Liver (tissue), 9 donors: Measurements from ENCODE around the gene TTC7B. TPM values are rescaled to one million over a fixed set of nuclear protein-coding genes. Genes with fewer than 3 reads are reported as not detected.

ENCODE experiments used
- DNase-seq: peaks from one replicate; pipeline ENCODE4 v3.0.0-alpha.2; 2017; ENCODE audit warnings: low spot score
- H3K27ac ChIP-seq, 2 donors: one replicate each; pipeline ENCODE4 v1.7.0; 2013; ENCODE audit warnings: inconsistent platforms in 2 of 2, low read length in 2 of 2, control low read depth in 1 of 2, low read depth in 1 of 2, mild to moderate bottlenecking in 1 of 2
- H3K27me3 ChIP-seq, 4 donors: one replicate each; pipeline versions ENCODE4 v1.6.1 to v1.7.0; 2013; ENCODE audit warnings: low read length in 3 of 4, inconsistent platforms in 1 of 4, mild to moderate bottlenecking in 1 of 4, moderate library complexity in 1 of 4; ENCODE audit not compliant: control insufficient read depth in 4 of 4, insufficient read depth in 4 of 4
- H3K36me3 ChIP-seq, 4 donors: one replicate each; pipeline versions ENCODE4 v1.6.1 to v1.7.0; 2013; ENCODE audit warnings: low read length in 3 of 4, mild to moderate bottlenecking in 3 of 4, low read depth in 1 of 4, moderate library complexity in 1 of 4; ENCODE audit not compliant: control insufficient read depth in 4 of 4, insufficient read depth in 3 of 4
- H3K4me1 ChIP-seq, 4 donors: one replicate each; pipeline versions ENCODE4 v1.6.1 to v1.7.0; 2013; ENCODE audit warnings: low read length in 3 of 4, mild to moderate bottlenecking in 3 of 4, moderate library complexity in 1 of 4; ENCODE audit not compliant: control insufficient read depth in 4 of 4, insufficient read depth in 4 of 4
- H3K4me3 ChIP-seq, 3 donors: one replicate each; pipeline versions ENCODE4 v1.6.1 to v1.7.0; 2013; ENCODE audit warnings: low read length in 3 of 3, control low read depth in 1 of 3, low read depth in 1 of 3, mild to moderate bottlenecking in 1 of 3
- H3K9ac ChIP-seq, 2 donors: one replicate each; pipeline ENCODE4 v1.7.0; 2013; ENCODE audit warnings: low read length in 2 of 2, mild to moderate bottlenecking in 2 of 2, moderate library complexity in 2 of 2, control low read depth in 1 of 2, low read depth in 1 of 2
- H3K9me3 ChIP-seq, 4 donors: one replicate each; pipeline versions ENCODE4 v1.6.1 to v1.7.0; 2013; ENCODE audit warnings: low read length in 3 of 4; ENCODE audit not compliant: control insufficient read depth in 4 of 4
- ATF3 ChIP-seq: IDR thresholded peaks from 2 replicates; pipeline ENCODE4 v1.6.1; 2016; ENCODE audit warnings: antibody characterized with exemption
- CTCF ChIP-seq: fragments of 150-350 bp; IDR thresholded peaks from 2 replicates; pipeline ENCODE4 v1.5.1; 2017; ENCODE audit warnings: improper control_type of control experiment, low read depth, low read length; ENCODE audit not compliant: missing input control
- FOXA2 ChIP-seq: IDR thresholded peaks from 2 replicates; pipeline ENCODE4 v1.6.1; 2016; ENCODE audit warnings: antibody characterized with exemption
- GABPA ChIP-seq, 2 donors: IDR thresholded peaks in 1 of 2; conservative IDR thresholded peaks in 1 of 2; 2 replicates each; pipeline ENCODE4 v1.6.1; 2016; ENCODE audit warnings: antibody characterized with exemption in 2 of 2, mild to moderate bottlenecking in 1 of 2, moderate library complexity in 1 of 2
- HNF4A ChIP-seq, 2 donors: conservative IDR thresholded peaks; 2 replicates each; pipeline ENCODE4 v1.6.1; 2016; ENCODE audit warnings: antibody characterized with exemption in 2 of 2, mild to moderate bottlenecking in 2 of 2
- HNF4G ChIP-seq: IDR thresholded peaks from 2 replicates; pipeline ENCODE4 v1.6.1; 2016; ENCODE audit warnings: antibody characterized with exemption
- JUND ChIP-seq, 2 donors: IDR thresholded peaks; 2 replicates each; pipeline ENCODE4 v1.6.1; 2016; ENCODE audit warnings: antibody characterized with exemption in 2 of 2
- NR2F2 ChIP-seq: IDR thresholded peaks from 2 replicates; pipeline ENCODE4 v1.6.1; 2016; ENCODE audit warnings: antibody characterized with exemption
- RAD21 ChIP-seq, 2 donors: IDR thresholded peaks; 2 replicates each; pipeline ENCODE4 v1.6.1; 2016; ENCODE audit warnings: antibody characterized with exemption in 2 of 2, mild to moderate bottlenecking in 2 of 2
- SP1 ChIP-seq: IDR thresholded peaks from 2 replicates; pipeline ENCODE4 v1.6.1; 2018; ENCODE audit warnings: antibody characterized with exemption, mild to moderate bottlenecking
- TAF1 ChIP-seq: conservative IDR thresholded peaks from 2 replicates; pipeline ENCODE4 v1.6.1; 2016; ENCODE audit warnings: antibody characterized with exemption, mild to moderate bottlenecking
- YY1 ChIP-seq: IDR thresholded peaks from 2 replicates; pipeline ENCODE4 v1.6.1; 2016; ENCODE audit warnings: antibody characterized with exemption, mild to moderate bottlenecking
- WGBS: extraction: QIAGEN DNeasy Blood & Tissue Kit; methylation state at CpG from one replicate; pipeline ENCODE4 v1.1.7; 2013; 5-methylcytosine and 5-hydroxymethylcytosine counted together
- polyA plus RNA-seq, 2 donors: library from polyadenylated mRNA; stranded (reverse) in 1 of 2; unstranded in 1 of 2; fragments of 200-250 nt in 1 of 2; fragments of >200 nt in 1 of 2; fragmentation: Nextera tagmentation in 1 of 2; extraction: Ambion mirVana in 1 of 2; gene quantifications; one replicate each; pipeline versions ENCODE4 v1.2.1 to v1.2.3, GENCODE V29; 2013 to 2015
- total RNA-seq, 2 donors: library from RNA; depleted of rRNA; stranded (reverse); fragments of >200 nt; gene quantifications; one replicate each; pipeline ENCODE4 v1.2.3, GENCODE V29; 2014
- TF ChIP-seq, protein P1 (sequence below): IDR thresholded peaks from 2 replicates; pipeline ENCODE4 v1.6.1; 2016; ENCODE audit warnings: antibody characterized with exemption
- TF ChIP-seq, protein P2 (sequence below): IDR thresholded peaks from 2 replicates; pipeline ENCODE4 v1.6.1; 2016; ENCODE audit warnings: antibody characterized with exemption, mild to moderate bottlenecking
- TF ChIP-seq, protein P3 (sequence below): IDR thresholded peaks from 2 replicates; pipeline ENCODE4 v1.6.1; 2016; ENCODE audit warnings: antibody characterized with exemption
- donor health status: healthy.
- donor health status: healthy.
- donor health status: healthy.
- donor health status: healthy.
- donor health status: healthy.

TTC7B gene
- total and polyA plus RNA-seq, 4 donors: 9.1 to 31.0 (median 12.5) TPM

GRCh38 chr14:90648421-90648820 is 167.8 kb downstream of the TTC7B start:
- Histone ChIP-seq H3K27ac (no peak overlapping the region), H3K9me3 (no peaks in the 10 kb centered on the region), H3K4me1 (no peaks in the 10 kb centered on the region), H3K27me3 (no peaks in the 10 kb centered on the region), H3K36me3 (peaks cover 6 to 26% (median 20%) of the 10 kb centered on the region in 4 donors), H3K4me3 (no peak overlapping the region), H3K9ac (no peak overlapping the region)
- no peak for DNase-seq
- no peak for TF ChIP-seq HNF4A (conservative IDR thresholded peaks at IDR 0.05)
- TF ChIP-seq, protein P1, sequence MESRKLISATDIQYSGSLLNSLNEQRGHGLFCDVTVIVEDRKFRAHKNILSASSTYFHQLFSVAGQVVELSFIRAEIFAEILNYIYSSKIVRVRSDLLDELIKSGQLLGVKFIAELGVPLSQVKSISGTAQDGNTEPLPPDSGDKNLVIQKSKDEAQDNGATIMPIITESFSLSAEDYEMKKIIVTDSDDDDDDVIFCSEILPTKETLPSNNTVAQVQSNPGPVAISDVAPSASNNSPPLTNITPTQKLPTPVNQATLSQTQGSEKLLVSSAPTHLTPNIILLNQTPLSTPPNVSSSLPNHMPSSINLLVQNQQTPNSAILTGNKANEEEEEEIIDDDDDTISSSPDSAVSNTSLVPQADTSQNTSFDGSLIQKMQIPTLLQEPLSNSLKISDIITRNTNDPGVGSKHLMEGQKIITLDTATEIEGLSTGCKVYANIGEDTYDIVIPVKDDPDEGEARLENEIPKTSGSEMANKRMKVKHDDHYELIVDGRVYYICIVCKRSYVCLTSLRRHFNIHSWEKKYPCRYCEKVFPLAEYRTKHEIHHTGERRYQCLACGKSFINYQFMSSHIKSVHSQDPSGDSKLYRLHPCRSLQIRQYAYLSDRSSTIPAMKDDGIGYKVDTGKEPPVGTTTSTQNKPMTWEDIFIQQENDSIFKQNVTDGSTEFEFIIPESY: no peak
- no peak for TF ChIP-seq YY1
- no peak for TF ChIP-seq JUND (IDR thresholded peaks at IDR 0.05)
- TF ChIP-seq, protein P2, sequence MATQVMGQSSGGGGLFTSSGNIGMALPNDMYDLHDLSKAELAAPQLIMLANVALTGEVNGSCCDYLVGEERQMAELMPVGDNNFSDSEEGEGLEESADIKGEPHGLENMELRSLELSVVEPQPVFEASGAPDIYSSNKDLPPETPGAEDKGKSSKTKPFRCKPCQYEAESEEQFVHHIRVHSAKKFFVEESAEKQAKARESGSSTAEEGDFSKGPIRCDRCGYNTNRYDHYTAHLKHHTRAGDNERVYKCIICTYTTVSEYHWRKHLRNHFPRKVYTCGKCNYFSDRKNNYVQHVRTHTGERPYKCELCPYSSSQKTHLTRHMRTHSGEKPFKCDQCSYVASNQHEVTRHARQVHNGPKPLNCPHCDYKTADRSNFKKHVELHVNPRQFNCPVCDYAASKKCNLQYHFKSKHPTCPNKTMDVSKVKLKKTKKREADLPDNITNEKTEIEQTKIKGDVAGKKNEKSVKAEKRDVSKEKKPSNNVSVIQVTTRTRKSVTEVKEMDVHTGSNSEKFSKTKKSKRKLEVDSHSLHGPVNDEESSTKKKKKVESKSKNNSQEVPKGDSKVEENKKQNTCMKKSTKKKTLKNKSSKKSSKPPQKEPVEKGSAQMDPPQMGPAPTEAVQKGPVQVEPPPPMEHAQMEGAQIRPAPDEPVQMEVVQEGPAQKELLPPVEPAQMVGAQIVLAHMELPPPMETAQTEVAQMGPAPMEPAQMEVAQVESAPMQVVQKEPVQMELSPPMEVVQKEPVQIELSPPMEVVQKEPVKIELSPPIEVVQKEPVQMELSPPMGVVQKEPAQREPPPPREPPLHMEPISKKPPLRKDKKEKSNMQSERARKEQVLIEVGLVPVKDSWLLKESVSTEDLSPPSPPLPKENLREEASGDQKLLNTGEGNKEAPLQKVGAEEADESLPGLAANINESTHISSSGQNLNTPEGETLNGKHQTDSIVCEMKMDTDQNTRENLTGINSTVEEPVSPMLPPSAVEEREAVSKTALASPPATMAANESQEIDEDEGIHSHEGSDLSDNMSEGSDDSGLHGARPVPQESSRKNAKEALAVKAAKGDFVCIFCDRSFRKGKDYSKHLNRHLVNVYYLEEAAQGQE: no peak
- TF ChIP-seq, protein P3, sequence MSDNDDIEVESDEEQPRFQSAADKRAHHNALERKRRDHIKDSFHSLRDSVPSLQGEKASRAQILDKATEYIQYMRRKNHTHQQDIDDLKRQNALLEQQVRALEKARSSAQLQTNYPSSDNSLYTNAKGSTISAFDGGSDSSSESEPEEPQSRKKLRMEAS: no peak
- no peak for TF ChIP-seq NR2F2
- no peak for TF ChIP-seq ATF3
- no peak for TF ChIP-seq FOXA2
- 96% methylated on average over 5 of the region's 5 CpGs for WGBS

DNA sequence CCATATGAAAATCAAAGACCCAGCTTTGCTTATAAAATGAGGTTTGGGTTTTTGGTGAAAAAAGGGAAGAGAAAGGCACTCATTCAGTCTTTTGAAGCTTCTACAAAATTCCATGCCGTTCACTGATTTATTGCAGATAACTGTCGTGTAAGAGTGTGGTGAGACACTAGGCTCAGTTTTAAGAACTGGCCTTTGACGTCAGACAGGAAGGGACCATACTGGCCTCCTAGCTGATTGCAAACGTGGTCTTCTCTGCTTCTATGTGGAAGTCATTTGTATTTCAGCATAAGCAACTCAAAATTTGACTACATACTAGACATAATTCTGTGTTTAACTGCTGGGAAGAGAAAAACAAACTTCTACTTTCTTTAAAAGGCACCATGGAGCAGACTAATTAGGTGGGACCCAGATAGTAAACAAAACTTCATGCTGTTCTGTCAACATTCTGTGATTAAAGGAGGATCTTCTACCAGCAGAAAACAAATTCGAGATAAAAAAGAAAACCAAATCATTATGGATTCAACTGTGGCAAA is 168.7 kb downstream of the TTC7B start:
- H3K4me3 ChIP-seq: no peak overlapping the region
- H3K27me3 ChIP-seq: no peaks in the 10 kb centered on the region
- H3K27ac ChIP-seq: no peak overlapping the region
- H3K36me3 ChIP-seq: peaks cover 6 to 20% (median 14%) of the 10 kb centered on the region in 4 donors
- 60% methylated on average over 5 of the region's 5 CpGs for WGBS
- no peaks in the 10 kb centered on the region for H3K4me1 ChIP-seq
- no peak for DNase-seq
- H3K9me3 ChIP-seq: no peaks in the 10 kb centered on the region
- TF ChIP-seq GABPA (IDR thresholded peaks at IDR 0.05 in 1 of 2, conservative IDR thresholded peaks at IDR 0.05 in 1 of 2) (no peak), CTCF (no peak), TAF1 (no peak), SP1 (no peak), RAD21 (IDR thresholded peaks at IDR 0.05) (no peak), YY1 (no peak), HNF4G (no peak), ATF3 (no peak), NR2F2 (no peak)
- H3K9ac ChIP-seq: no peak overlapping the region
